Sigmoid colon (tissue), 4 donors: Measurements from ENCODE around the gene KCTD19.

ENCODE experiments used
- EP300 ChIP-seq, 4 donors: sonication (generic); formaldehyde crosslinking; IDR thresholded peaks; one replicate each; pipeline ENCODE4 v1.6.1; 2017; ENCODE audit warnings: antibody characterized with exemption in 4 of 4
- POLR2A ChIP-seq, 2 donors: fragments of 450-650 bp; IDR thresholded peaks; one replicate each; pipeline ENCODE4 v1.6.1; 2016; ENCODE audit warnings: antibody characterized with exemption in 2 of 2, mild to moderate bottlenecking in 2 of 2, moderate library complexity in 2 of 2
- POLR2AphosphoS5 ChIP-seq, 4 donors: sonication (generic); formaldehyde crosslinking; IDR thresholded peaks; one replicate each; pipeline ENCODE4 v1.6.1; 2017; ENCODE audit warnings: antibody characterized with exemption in 4 of 4
- TF ChIP-seq, protein P1 (sequence below), 4 experiments: fragments of 450-650 bp in 3 of 4; fragments of 200-600 bp in 1 of 4; IDR thresholded peaks; one replicate each; pipeline ENCODE4 v1.5.1; 2016 to 2019; ENCODE audit warnings: antibody characterized with exemption in 4 of 4, mild to moderate bottlenecking in 3 of 4, moderate library complexity in 2 of 4

DNA sequence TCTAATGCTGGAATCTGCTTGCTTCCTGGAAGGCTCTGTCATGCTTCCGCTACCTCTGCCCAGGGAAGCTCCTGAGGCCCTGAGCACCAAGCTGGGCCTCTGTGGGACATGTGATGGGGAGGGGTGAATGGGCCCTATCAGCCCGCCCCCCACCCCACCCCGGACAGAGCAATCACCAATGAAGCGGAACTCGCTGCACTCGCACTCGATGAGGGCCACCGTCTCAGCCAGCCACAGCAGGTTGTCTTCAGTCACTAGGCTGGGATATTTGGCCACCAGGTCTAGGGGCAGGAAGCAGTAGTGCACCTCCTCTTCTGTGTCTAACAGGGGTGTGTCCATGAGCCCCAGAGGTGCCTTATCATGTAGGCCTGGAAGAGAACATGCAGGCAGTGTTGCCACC is 23.6 kb downstream of the KCTD19 start:
- no peak for TF ChIP-seq POLR2A (IDR thresholded peaks at IDR 0.05)
- TF ChIP-seq, protein P1, sequence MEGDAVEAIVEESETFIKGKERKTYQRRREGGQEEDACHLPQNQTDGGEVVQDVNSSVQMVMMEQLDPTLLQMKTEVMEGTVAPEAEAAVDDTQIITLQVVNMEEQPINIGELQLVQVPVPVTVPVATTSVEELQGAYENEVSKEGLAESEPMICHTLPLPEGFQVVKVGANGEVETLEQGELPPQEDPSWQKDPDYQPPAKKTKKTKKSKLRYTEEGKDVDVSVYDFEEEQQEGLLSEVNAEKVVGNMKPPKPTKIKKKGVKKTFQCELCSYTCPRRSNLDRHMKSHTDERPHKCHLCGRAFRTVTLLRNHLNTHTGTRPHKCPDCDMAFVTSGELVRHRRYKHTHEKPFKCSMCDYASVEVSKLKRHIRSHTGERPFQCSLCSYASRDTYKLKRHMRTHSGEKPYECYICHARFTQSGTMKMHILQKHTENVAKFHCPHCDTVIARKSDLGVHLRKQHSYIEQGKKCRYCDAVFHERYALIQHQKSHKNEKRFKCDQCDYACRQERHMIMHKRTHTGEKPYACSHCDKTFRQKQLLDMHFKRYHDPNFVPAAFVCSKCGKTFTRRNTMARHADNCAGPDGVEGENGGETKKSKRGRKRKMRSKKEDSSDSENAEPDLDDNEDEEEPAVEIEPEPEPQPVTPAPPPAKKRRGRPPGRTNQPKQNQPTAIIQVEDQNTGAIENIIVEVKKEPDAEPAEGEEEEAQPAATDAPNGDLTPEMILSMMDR (IDR thresholded peaks at IDR 0.05), result no peak
- no peak for TF ChIP-seq EP300 (IDR thresholded peaks at IDR 0.05)
- no peak for TF ChIP-seq POLR2AphosphoS5 (IDR thresholded peaks at IDR 0.05)
